Activated T-helper 1 cell treated with anti-CD3 and anti-CD28 coated beads, Interleukin-12 subunit alpha, Interleukin-12 subunit beta, Interleukin-2, Interleukin-4 antibody, amounts not matched to agents 30 ng/mL and 10 ng/mL and 1 ng/mL, durations not matched to agents 14 hours and 24 hours and 36 hours (primary cell): ENCODE data around the gene LRRFIP1. TPM values are rescaled to one million over a fixed set of nuclear protein-coding genes. Genes with fewer than 3 reads are reported as not detected.
"Not testable (repeated sequence)": the region's sequence is repeated elsewhere in the genome, so short reads cannot be mapped to it uniquely, and the experiment has no call there.

ENCODE experiments used
- DNase-seq: peaks from one replicate; pipeline ENCODE4 v3.0.0; 2021; ENCODE audit warnings: low spot score
- H3K27ac Mint-ChIP-seq: one replicate; pipeline ENCODE4 v1.8.0; 2021; ENCODE audit warnings: mild to moderate bottlenecking, mixed read lengths
- H3K27me3 Mint-ChIP-seq: one replicate; pipeline ENCODE4 v1.8.0; 2022; ENCODE audit warnings: mild to moderate bottlenecking, moderate library complexity, mixed read lengths; ENCODE audit not compliant: insufficient read depth
- H3K36me3 Mint-ChIP-seq: one replicate; pipeline ENCODE4 v1.8.0; 2021; ENCODE audit warnings: low read depth, mixed read lengths
- H3K4me1 Mint-ChIP-seq: one replicate; pipeline ENCODE4 v1.8.0; 2021; ENCODE audit warnings: low read depth, mixed read lengths
- H3K4me3 Mint-ChIP-seq: one replicate; pipeline ENCODE4 v1.8.0; 2021; ENCODE audit warnings: mild to moderate bottlenecking, moderate library complexity, mixed read lengths
- H3K9me3 Mint-ChIP-seq: one replicate; pipeline ENCODE4 v1.8.0; 2021; ENCODE audit warnings: mixed read lengths
- intact Hi-C: fragments of 100-400 bp; cut with micrococcal nuclease; formaldehyde crosslinking; loops from one replicate; pipeline ENCODE4 v1.15.1; 2024
- total RNA-seq: library from RNA; stranded (reverse); gene quantifications from 2 replicates; pipeline ENCODE4 v1.2.3, GENCODE V29; 2022

LRRFIP1 gene
- total RNA-seq, 1 donor from 2014 or later = 212 TPM

GRCh38 chr2:237602409-237602808 is 25.0 kb upstream of the LRRFIP1 start:
- Mint-ChIP-seq H3K4me1 (peaks cover 18% of the 10 kb centered on the region), H3K27ac (no peak overlapping the region), H3K4me3 (no peak overlapping the region), H3K9me3 (no peaks in the 10 kb centered on the region), H3K27me3 (no peaks in the 10 kb centered on the region), H3K36me3 (no peaks in the 10 kb centered on the region)
- no peak for DNase-seq
- intact Hi-C loops = no loop called here

GRCh38 chr2:237603049-237603717 is 24.2 kb upstream of the LRRFIP1 start:
- Mint-ChIP-seq H3K9me3 (no peaks in the 10 kb centered on the region), H3K4me3 (peak overlapping the region; percentile 34), H3K4me1 (peaks cover 18% of the 10 kb centered on the region), H3K27me3 (peaks cover 3% of the 10 kb centered on the region), H3K27ac (peak overlapping the region; percentile 85), H3K36me3 (no peaks in the 10 kb centered on the region)
- intact Hi-C loops = no loop called here
- no peak for DNase-seq

- intact Hi-C loops = no loop called here
- peaks cover 18% of the 10 kb centered on the region for H3K4me1 Mint-ChIP-seq
Measured at GRCh38 chr2:237603718-237604362, 23.5 kb upstream of the LRRFIP1 start.

GRCh38 chr2:237604391-237604790 is 23.0 kb upstream of the LRRFIP1 start:
- no peaks in the 10 kb centered on the region for H3K36me3 Mint-ChIP-seq
- H3K4me3 Mint-ChIP-seq = no peak overlapping the region
- peak overlapping the region; percentile 85 for H3K27ac Mint-ChIP-seq
- no peak for DNase-seq
- no peaks in the 10 kb centered on the region for H3K9me3 Mint-ChIP-seq
- intact Hi-C loops = no loop called here
- H3K4me1 Mint-ChIP-seq = peaks cover 18% of the 10 kb centered on the region
- H3K27me3 Mint-ChIP-seq = peaks cover 3% of the 10 kb centered on the region

More at GRCh38 chr2:237603718-237604362, 23.5 kb upstream of the LRRFIP1 start:
- H3K9me3 Mint-ChIP-seq = no peaks in the 10 kb centered on the region
- peak overlapping the region; percentile 85 for H3K27ac Mint-ChIP-seq
- peak overlapping the region; percentile 34 for H3K4me3 Mint-ChIP-seq
- H3K27me3 Mint-ChIP-seq = peaks cover 3% of the 10 kb centered on the region
- peak; percentile 54 for DNase-seq
- no peaks in the 10 kb centered on the region for H3K36me3 Mint-ChIP-seq

GRCh38 chr2:237604960-237605359 is 22.4 kb upstream of the LRRFIP1 start:
- H3K9me3 Mint-ChIP-seq = no peaks in the 10 kb centered on the region
- no peak overlapping the region for H3K27ac Mint-ChIP-seq
- intact Hi-C loops = no loop called here
- peaks cover 5% of the 10 kb centered on the region for H3K27me3 Mint-ChIP-seq
- no peak overlapping the region for H3K4me3 Mint-ChIP-seq
- H3K4me1 Mint-ChIP-seq = peaks cover 18% of the 10 kb centered on the region
- no peaks in the 10 kb centered on the region for H3K36me3 Mint-ChIP-seq
- DNase-seq = no peak

- peaks cover 18% of the 10 kb centered on the region for H3K4me1 Mint-ChIP-seq
- H3K4me3 Mint-ChIP-seq, intact Hi-C loops, DNase-seq, H3K27ac Mint-ChIP-seq, H3K36me3 Mint-ChIP-seq, H3K9me3 Mint-ChIP-seq, H3K27me3 Mint-ChIP-seq: not testable (repeated sequence)
Measured at GRCh38 chr2:237606522-237606921, 20.9 kb upstream of the LRRFIP1 start.

- intact Hi-C loops = no loop called here
- Mint-ChIP-seq H3K27me3 (peaks cover 7% of the 10 kb centered on the region), H3K36me3 (no peaks in the 10 kb centered on the region)
Measured at GRCh38 chr2:237612527-237613357, 14.6 kb upstream of the LRRFIP1 start.

GRCh38 chr2:237613679-237614078 is 13.7 kb upstream of the LRRFIP1 start:
- no peaks in the 10 kb centered on the region for H3K36me3 Mint-ChIP-seq
- no peaks in the 10 kb centered on the region for H3K9me3 Mint-ChIP-seq
- H3K4me3 Mint-ChIP-seq = no peak overlapping the region
- H3K4me1 Mint-ChIP-seq = peaks cover 22% of the 10 kb centered on the region
- no peak overlapping the region for H3K27ac Mint-ChIP-seq
- intact Hi-C loops = no loop called here
- no peak for DNase-seq
- peaks cover 9% of the 10 kb centered on the region for H3K27me3 Mint-ChIP-seq

More at GRCh38 chr2:237612527-237613357, 14.6 kb upstream of the LRRFIP1 start:
- Mint-ChIP-seq H3K4me3 (no peak overlapping the region), H3K4me1 (peaks cover 17% of the 10 kb centered on the region), H3K27ac (no peak overlapping the region), H3K9me3 (no peaks in the 10 kb centered on the region)
- no peak for DNase-seq

- H3K27me3 Mint-ChIP-seq = peaks cover 9% of the 10 kb centered on the region
- no peaks in the 10 kb centered on the region for H3K36me3 Mint-ChIP-seq
- no peak for DNase-seq
- peaks cover 22% of the 10 kb centered on the region for H3K4me1 Mint-ChIP-seq
- no peak overlapping the region for H3K27ac Mint-ChIP-seq
- H3K9me3 Mint-ChIP-seq = no peaks in the 10 kb centered on the region
- no peak overlapping the region for H3K4me3 Mint-ChIP-seq
- intact Hi-C loops = no loop called here
Measured at GRCh38 chr2:237614151-237614720, 13.2 kb upstream of the LRRFIP1 start.

GRCh38 chr2:237615631-237616249 is 11.6 kb upstream of the LRRFIP1 start:
- H3K27ac Mint-ChIP-seq = no peak overlapping the region
- H3K9me3 Mint-ChIP-seq = no peaks in the 10 kb centered on the region
- H3K4me1 Mint-ChIP-seq = peaks cover 22% of the 10 kb centered on the region
- DNase-seq = no peak
- H3K36me3 Mint-ChIP-seq = no peaks in the 10 kb centered on the region
- peaks cover 7% of the 10 kb centered on the region for H3K27me3 Mint-ChIP-seq
- H3K4me3 Mint-ChIP-seq = no peak overlapping the region
- intact Hi-C loops = no loop called here

- intact Hi-C loops = no loop called here
- Mint-ChIP-seq H3K27ac (no peak overlapping the region), H3K4me3 (no peak overlapping the region), H3K27me3 (peaks cover 7% of the 10 kb centered on the region), H3K36me3 (no peaks in the 10 kb centered on the region), H3K4me1 (peaks cover 22% of the 10 kb centered on the region), H3K9me3 (no peaks in the 10 kb centered on the region)
- no peak for DNase-seq
Measured at GRCh38 chr2:237616373-237616733, 11.0 kb upstream of the LRRFIP1 start.

GRCh38 chr2:237616734-237617586 is 10.4 kb upstream of the LRRFIP1 start:
- H3K27me3 Mint-ChIP-seq = peaks cover 7% of the 10 kb centered on the region
- peak overlapping the region; percentile 25 for H3K4me3 Mint-ChIP-seq
- no peak overlapping the region for H3K27ac Mint-ChIP-seq
- H3K4me1 Mint-ChIP-seq = peaks cover 22% of the 10 kb centered on the region
- intact Hi-C loops = no loop called here
- no peaks in the 10 kb centered on the region for H3K36me3 Mint-ChIP-seq
- no peaks in the 10 kb centered on the region for H3K9me3 Mint-ChIP-seq
- DNase-seq = no peak
